SW 1271 (cell line): ENCODE results near the gene EEF1AKMT4.
A peak's percentile ranks its signal among the peaks of the same experiment; 100 is the strongest.

Source experiments
- DNase-seq, 2 experiments: peaks; one replicate each; lab custom pipeline; 2025; lab: John Stamatoyannopoulos, UW

EEF1AKMT4 gene

GRCh38 chr3:184298759-184299487 is 49.5 kb downstream of the EEF1AKMT4 start, which contains the start of gene PSMD2:
TSS of gene PSMD2 (plus strand) at chr3:184299241. CDS start at chr3:184299267, 26 bp downstream.
- peak; percentile 90 to 94 for DNase-seq

DNA sequence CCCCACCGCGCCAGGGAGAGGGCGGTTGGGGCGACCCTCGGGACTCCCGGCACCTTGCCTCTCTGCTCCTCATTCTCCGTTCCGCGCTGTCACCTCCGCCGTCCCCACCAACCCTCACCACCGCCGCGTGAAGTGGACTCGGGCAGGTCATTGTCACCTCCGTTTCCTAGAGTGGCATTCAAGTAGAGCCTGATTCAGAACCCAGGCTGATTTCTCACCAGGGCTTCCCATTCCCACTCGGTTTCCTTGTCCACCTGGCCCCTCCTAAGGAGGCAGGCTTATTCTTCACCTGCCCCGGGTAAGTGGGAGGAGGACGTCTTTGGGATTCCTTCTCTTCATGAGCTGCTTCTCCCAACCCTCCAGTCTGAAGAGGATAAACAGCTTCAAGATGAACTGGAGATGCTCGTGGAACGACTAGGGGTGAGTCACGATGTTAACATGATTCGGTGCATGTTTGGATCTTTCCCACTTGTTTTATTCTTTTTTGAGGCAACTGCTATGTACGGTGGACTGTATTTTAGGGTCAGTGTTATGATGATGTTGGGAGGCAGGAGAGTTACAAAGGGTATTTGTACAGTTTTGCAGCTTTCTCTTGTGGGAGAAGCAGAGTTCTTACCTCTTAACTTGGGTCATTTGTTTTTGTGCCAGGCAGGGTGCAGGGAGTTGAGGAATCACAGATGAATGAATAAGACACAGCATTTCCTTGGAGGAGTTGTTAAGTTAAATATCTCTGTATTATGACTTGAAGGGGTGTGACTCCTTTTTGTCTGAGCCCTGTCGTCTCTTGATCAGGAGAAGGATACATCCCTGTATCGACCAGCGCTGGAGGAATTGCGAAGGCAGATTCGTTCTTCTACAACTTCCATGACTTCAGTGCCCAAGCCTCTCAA is 50.3 kb downstream of the EEF1AKMT4 start:
- DNase-seq, result no peak

- DNase-seq, result peak in 1 of 2 experiments; percentile 46
Measured at GRCh38 chr3:184300378-184300720, 50.9 kb downstream of the EEF1AKMT4 start.

DNA sequence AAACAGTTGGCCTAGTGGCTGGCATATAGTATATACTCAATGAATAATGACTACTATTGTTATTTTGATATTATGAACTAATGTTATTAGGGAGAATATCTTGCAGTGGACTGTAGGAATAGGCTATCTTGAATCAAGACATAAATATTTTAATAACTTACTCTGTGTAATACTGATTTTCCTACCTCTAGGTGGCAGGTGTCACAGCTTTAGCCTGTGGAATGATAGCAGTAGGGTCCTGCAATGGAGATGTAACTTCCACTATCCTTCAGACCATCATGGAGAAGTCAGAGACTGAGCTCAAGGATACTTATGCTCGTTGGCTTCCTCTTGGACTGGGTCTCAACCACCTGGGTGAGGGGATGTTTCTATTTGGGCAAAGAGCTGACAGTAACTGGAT is 56.1 kb downstream of the EEF1AKMT4 start:
- peak in 1 of 2 experiments; percentile 41 for DNase-seq

DNA sequence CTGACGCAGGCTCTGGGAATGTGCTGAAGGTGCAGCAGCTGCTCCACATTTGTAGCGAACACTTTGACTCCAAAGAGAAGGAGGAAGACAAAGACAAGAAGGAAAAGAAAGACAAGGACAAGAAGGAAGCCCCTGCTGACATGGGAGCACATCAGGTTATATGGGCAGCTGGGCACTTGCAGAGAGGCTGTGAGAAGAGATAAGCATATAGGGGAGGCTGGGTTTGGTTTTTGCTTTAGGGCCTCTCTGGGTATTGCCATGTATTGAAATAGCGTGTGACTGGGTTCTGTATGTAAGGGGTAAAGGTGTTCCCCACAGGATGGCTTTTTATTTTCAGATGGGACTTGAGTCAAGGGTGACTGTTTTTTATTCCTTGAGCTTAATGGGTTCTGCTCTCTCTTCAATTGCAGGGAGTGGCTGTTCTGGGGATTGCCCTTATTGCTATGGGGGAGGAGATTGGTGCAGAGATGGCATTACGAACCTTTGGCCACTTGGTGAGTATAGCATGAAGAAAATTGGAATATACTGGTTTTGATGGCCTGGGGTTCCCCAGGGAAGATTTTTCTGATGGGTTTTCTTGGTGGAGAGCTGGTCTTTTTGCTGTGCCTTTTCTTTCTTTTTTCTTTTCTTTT is 57.0 kb downstream of the EEF1AKMT4 start:
- no peak for DNase-seq

DNA sequence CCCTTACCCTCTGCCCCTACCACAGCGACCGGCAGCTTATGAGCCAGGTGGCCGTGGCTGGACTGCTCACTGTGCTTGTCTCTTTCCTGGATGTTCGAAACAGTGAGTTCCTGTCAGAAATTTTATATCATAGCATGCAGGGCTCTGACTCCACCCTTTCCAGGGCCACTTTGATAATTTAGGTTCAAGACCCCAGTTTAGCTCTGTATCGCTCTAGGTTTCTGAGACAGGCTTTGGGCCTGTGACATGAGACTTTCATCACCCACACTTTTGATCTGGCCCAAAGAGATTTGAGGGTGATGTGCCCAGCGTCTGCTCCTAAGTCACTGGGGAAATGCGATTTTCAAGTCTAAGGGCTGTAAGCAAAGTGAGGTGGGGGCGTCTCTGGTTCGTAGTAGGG is 58.4 kb downstream of the EEF1AKMT4 start:
- DNase-seq, result no peak
